Left hindlimb (tissue), 1 donor: ENCODE measurements around the gene H2BK1.

ENCODE experiments used
- DNase-seq: peaks from one replicate; pipeline ENCODE4 v3.0.0-alpha.2; 2018

Gene H2BK1

DNA sequence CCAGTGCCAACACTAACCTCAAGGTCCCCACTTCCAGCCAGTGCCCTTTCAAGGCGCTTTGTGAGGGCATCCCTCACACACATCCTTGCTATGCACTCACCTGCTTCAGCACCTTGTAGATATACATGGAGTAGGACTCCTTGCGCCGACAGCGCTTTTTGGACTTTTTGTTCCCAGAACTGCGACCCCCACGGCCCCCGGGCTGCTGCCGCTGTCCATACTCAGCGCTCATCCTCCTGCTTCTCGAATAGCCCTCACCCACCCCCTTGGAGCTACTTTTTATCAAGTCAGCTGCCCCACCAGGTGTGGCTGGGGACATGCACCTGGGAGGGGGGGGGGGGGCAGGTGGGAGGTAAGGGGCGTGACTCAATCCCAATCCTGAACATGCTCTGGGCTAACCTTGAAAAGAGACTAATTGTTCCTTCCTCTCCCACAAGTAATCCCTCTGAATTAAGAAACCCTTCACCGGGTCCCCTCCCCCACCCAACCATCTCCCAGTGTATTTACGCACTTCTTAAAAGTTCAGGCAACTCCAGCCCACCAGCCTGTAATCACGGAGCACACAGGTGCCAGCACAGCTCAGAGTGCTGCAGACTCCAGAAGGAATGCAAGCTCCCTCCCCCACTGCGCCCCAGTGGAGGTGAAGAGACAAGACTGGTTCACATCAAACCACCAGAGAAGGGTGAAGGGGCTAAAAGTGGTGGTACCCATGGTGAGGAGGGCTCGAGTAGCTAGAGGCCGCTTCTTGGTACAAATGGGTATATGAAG, at the start of gene H2BK1:
TSS of gene H2BK1 (minus strand) at position 402 of the 768 bp plus-strand sequence. CDS start at position 232, 170 bp downstream.
- DNase-seq, result peak; percentile 20

- DNase-seq, result no peak
These were observed 47.7 kb upstream of the H2BK1 start for GRCh38 chr7:151257990-151258389.

DNA sequence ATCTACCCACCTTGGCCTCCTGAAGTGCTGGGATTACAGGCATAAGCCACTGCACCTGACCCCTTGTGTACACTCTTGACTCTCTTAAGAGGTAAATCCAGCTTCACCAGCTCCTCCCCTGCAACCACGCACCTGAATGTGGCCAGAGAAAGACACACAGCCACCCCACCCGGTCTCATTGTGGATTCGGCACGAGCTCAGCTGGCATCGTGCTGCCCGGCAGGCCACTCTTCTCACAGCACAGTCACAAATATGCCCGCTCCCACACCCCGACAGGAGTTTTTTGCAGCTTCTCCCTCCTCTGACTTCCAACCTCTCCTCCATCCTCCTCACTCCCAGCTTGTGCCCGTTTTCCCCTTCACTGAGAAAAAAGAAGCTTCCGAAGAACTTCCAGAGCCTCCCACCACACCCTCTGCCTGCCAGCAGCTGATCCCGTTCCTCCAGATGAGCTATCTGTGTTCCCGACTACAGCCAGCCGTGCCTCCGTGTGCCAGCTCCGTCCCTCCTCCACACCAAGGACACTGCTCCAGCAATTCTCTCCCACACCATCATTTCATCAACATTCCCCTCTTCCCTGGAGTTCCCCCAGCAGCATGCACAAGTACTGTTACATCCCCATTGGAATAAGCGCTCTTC, 46.2 kb upstream of the H2BK1 start:
- DNase-seq, result no peak

GRCh38 chr7:151255390-151255789, 45.1 kb upstream of the H2BK1 start:
- DNase-seq, result no peak

GRCh38 chr7:151254851-151255250, 44.6 kb upstream of the H2BK1 start:
- DNase-seq, result no peak

- no peak for DNase-seq
These were observed 44.0 kb upstream of the H2BK1 start for GRCh38 chr7:151254316-151254715.

- no peak for DNase-seq
These were observed 42.8 kb upstream of the H2BK1 start for GRCh38 chr7:151252961-151253711.

GRCh38 chr7:151252561-151252835, 42.2 kb upstream of the H2BK1 start:
- no peak for DNase-seq

GRCh38 chr7:151251689-151252560, 41.6 kb upstream of the H2BK1 start:
- peak; percentile 91 for DNase-seq

DNA sequence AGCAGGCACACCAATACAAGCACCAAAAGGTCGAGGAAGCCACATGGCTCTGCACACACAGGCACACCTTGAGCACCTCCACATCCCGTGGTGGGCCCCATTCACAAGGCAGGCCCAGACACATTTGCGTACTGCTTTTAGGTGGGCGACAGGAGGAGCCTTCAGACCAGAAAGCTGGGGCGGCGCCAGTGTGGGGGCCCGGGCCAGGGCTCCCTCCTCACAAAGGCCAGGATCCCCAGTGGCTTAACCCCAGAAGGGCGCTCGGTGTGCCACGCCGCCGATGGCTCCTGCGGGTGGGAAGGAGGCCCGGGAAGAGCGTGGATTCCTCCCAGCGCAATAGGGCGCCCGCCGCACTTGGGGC, 41.0 kb upstream of the H2BK1 start:
- DNase-seq, result peak; percentile 83

DNA sequence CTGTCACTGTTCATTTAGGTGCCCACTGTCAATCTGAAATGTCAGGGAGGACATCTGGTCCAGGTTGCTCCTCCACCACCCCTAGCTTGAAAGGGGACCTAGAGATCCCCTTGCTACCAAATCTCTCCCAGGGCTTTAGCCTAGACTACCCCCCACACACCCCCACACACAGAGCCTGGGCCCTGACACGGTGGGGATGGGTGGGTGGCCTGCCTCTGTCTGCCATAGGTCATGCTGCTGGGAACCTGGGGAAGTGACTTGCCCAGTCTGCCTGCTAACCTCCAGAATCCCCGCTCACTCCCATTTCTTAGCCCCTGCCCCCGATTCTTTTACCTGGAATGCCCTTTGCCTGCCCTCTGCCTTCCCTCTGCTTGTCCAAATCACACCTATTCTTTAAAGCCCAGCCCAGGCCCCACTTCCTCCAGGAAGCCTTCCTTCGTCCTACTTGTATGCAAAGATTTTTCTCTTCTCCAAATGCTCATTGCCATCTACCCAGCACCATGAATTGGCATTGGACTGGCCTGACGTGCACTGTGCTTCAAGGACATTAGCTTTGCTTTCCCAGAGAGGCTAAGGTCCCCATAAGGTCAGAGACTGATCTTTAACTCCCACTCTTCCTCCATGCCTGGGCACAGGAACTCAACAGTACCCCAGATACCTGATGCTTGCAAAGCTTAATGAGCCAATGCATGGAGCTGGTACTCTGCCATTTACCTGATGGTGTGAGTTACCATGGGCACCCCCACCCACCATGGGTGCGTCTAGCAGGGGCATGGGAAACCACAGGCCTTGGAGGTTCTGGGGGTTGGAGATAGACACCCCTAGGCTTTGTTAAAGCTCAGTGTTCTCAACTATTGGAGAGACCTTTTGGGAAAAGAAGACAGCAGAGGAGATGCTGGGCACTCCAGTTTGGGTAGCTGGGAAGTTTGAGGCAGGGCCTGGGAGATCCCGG, 40.2 kb upstream of the H2BK1 start:
- no peak for DNase-seq

DNA sequence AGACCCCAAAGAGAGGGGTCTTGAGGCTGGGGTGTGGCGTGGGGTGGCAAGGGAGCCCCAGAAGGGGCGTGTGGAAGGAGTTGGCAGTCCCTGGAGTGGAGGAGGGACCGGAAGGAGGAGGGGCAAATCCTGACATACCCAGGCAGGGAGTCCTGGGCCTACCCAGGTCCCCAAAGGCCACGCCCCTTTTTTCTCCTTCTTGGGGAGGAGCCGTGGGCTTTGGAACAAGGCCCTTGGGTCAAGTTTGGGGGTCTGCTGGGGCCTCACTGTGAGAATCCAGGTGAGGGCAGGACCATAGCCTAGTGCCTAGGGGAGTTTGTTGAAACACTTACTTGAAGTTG, 39.4 kb upstream of the H2BK1 start:
- DNase-seq, result peak; percentile 76

DNA sequence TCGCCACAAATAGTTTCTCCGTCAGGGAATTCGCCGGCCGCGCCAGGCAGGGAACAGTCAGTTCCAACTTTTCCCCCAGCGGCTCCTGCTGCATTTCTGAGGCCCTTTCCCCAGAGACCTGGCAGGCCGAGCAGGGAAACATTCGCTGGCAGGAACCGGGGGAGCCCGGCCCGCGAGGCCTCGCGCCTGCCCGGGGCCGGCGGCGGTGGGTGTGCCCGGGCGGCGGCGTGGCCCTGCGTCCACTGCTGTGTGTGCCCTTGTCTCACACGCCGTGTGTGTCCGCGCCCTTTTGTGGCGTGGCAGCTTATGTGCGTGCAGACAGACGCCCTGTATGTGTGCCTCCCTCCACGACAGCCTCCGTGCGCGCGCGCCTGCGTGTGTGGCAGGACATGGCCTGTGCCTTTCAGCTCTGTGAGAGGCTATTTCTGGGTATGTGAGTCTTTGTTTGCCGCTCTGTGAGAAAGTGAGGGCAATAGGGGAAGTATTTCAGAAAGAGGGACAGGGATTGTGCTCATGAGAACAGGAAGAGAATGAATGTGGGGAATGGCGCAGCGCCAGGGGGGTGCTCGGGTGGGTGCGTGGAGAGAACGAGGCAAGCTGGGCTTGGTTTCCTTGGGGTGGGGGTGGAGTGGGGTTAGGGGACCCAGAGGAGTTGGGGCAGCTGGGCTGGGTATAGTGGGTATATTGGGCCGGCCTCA, 38.9 kb upstream of the H2BK1 start:
- peak; percentile 79 for DNase-seq

- DNase-seq, result peak; percentile 82
These were observed 38.2 kb upstream of the H2BK1 start, which contains the start of gene SMARCD3 for GRCh38 chr7:151248346-151249033. Gene SMARCD3 (minus strand): TSS chr7:151248694. CDS start chr7:151248562, 132 bp downstream.

GRCh38 chr7:151247611-151248345, 37.5 kb upstream of the H2BK1 start:
- peak; percentile 66 for DNase-seq

- DNase-seq, result peak; percentile 77
These were observed 36.7 kb upstream of the H2BK1 start for GRCh38 chr7:151246851-151247580.

DNA sequence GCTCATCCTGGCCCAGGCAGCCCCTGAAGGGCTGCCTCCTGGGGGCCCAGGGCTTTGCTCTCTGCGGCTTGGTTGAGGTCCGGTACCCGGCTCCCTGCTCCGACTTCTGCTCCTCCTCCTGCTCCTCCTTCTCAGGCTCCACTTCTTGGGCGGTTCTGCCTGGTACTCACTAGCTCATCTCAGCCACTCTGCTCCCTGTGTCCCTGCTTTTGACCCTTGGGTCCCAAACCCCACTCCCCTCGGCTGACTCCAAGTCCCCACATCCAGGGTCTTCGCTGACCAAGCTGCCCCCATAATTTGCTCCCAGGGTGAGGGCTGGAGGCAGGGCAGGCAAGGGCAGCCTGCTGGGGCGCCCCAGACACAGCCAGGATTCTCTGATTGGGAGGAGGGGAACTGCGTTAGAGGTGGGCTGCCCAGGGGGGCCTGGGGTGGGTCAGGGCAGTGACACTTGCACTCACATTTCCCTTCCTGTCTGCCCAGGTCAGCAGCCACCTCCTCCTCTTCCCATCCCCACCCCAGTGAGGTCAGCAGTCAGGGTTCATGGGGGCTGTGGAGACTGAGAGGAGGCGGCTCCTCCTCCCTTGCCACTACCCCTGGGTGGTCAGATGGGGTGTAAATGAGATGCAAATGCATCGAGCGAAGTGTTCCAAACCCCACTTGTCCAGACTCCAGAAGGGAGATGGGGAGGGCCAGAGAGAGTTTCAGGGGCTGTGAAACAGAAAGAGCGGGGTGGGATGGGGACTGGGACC, 36.0 kb upstream of the H2BK1 start:
- DNase-seq, result no peak

GRCh38 chr7:151245360-151246101, 35.2 kb upstream of the H2BK1 start:
- peak; percentile 47 for DNase-seq
